HEK293 (cell line): ENCODE data around the gene ZNF469.

ENCODE experiments used
- CTCF ChIA-PET: fragments of 350-600 bp; formaldehyde crosslinking; extraction: SDS; loops from one replicate; lab custom pipeline; 2021; ENCODE audit warnings: antibody characterized with exemption; lab: Yijun Ruan, JAX
- POLR2A ChIA-PET: fragments of 300-600 bp; formaldehyde crosslinking; extraction: SDS; loops from one replicate; lab custom pipeline; 2020; ENCODE audit warnings: antibody characterized with exemption, inconsistent platforms; lab: Yijun Ruan, JAX
- H3K27ac ChIP-seq: fragments of 200-500 bp; sonication (Bioruptor generic); 2 replicates; pipeline ENCODE4 v1.5.1; 2014; ENCODE audit warnings: low read depth, low read length, control low read depth, inconsistent platforms; ENCODE audit errors: extremely low read depth
- H3K36me3 ChIP-seq, 2 experiments: fragments of 200-500 bp in 1 of 2; sonication (Bioruptor generic) in 1 of 2; 1 replicate in 1 of 2; 2 replicates in 1 of 2; pipeline ENCODE4 v1.5.1; 2014 to 2017; ENCODE audit warnings: inconsistent platforms in 2 of 2, low read length in 2 of 2; ENCODE audit not compliant: control insufficient read depth in 2 of 2, insufficient read depth in 1 of 2
- H3K4me1 ChIP-seq: fragments of 200-500 bp; sonication (Bioruptor generic); 2 replicates; pipeline ENCODE4 v1.5.1; 2014; ENCODE audit warnings: mild to moderate bottlenecking, low read length, inconsistent platforms; ENCODE audit not compliant: control insufficient read depth, insufficient read depth
- H3K4me3 ChIP-seq: 2 replicates; pipeline ENCODE4 v1.5.1; 2011; ENCODE audit warnings: low read depth, mild to moderate bottlenecking, control low read depth, low read length, moderate library complexity
- H3K9me3 ChIP-seq: fragments of 200-500 bp; sonication (Bioruptor generic); 2 replicates; pipeline ENCODE4 v1.5.1; 2014; ENCODE audit warnings: low read depth, low read length, inconsistent platforms; ENCODE audit not compliant: control insufficient read depth, insufficient read depth
- BCL11A ChIP-seq: fragments of 450-650 bp; formaldehyde crosslinking; IDR thresholded peaks from 2 replicates; pipeline ENCODE4 v1.5.1; 2016; ENCODE audit warnings: low read depth, missing biosample characterization, missing genetic modification characterization
- GLIS2 ChIP-seq: fragments of 450-650 bp; formaldehyde crosslinking; IDR thresholded peaks from 2 replicates; pipeline ENCODE4 v1.5.1; 2016; ENCODE audit warnings: missing biosample characterization, missing genetic modification characterization
- IKZF3 ChIP-seq: fragments of 450-650 bp; IDR thresholded peaks from 2 replicates; pipeline ENCODE4 v1.5.0; 2018; ENCODE audit warnings: missing biosample characterization, mild to moderate bottlenecking, missing genetic modification characterization, moderate library complexity
- KLF10 ChIP-seq: fragments of 450-650 bp; IDR thresholded peaks from 2 replicates; pipeline ENCODE4 v1.5.1; 2018; ENCODE audit warnings: missing biosample characterization, mild to moderate bottlenecking, missing genetic modification characterization
- KLF9 ChIP-seq: fragments of 450-650 bp; formaldehyde crosslinking; IDR thresholded peaks from 2 replicates; pipeline ENCODE4 v1.5.1; 2016; ENCODE audit warnings: missing biosample characterization, missing genetic modification characterization, low read depth
- MEIS1 ChIP-seq: sonication (generic); formaldehyde crosslinking; IDR thresholded peaks from 2 replicates; pipeline ENCODE4 v1.8.1; 2022; ENCODE audit warnings: missing genetic modification reagents, mild to moderate bottlenecking, borderline replicate concordance
- PRDM2 ChIP-seq: fragments of 450-650 bp; formaldehyde crosslinking; IDR thresholded peaks from 2 replicates; pipeline ENCODE4 v1.5.1; 2016; ENCODE audit warnings: missing biosample characterization, missing genetic modification characterization, borderline replicate concordance
- SCRT1 ChIP-seq: fragments of 450-650 bp; formaldehyde crosslinking; IDR thresholded peaks from 2 replicates; pipeline ENCODE4 v1.5.1; 2016; ENCODE audit warnings: missing biosample characterization, missing genetic modification characterization, borderline replicate concordance
- SETDB1 ChIP-seq: IDR thresholded peaks from one replicate; pipeline ENCODE4 v1.6.1; 2017; ENCODE audit warnings: mild to moderate bottlenecking, low read length, moderate library complexity, mixed read lengths; ENCODE audit not compliant: insufficient read length
- SP3 ChIP-seq: fragments of 450-650 bp; formaldehyde crosslinking; IDR thresholded peaks from 2 replicates; pipeline ENCODE4 v1.5.1; 2016; ENCODE audit warnings: missing biosample characterization, missing genetic modification characterization
- ZNF146 ChIP-seq: fragments of 450-650 bp; formaldehyde crosslinking; IDR thresholded peaks from 2 replicates; pipeline ENCODE4 v1.5.1; 2016; ENCODE audit warnings: missing biosample characterization, missing genetic modification characterization
- ZNF174 ChIP-seq: fragments of 450-650 bp; formaldehyde crosslinking; IDR thresholded peaks from 2 replicates; pipeline ENCODE4 v1.5.0; 2017; ENCODE audit warnings: missing biosample characterization, mild to moderate bottlenecking, missing genetic modification characterization
- ZNF302 ChIP-seq: fragments of 450-650 bp; formaldehyde crosslinking; IDR thresholded peaks from 2 replicates; pipeline ENCODE4 v1.5.1; 2016; ENCODE audit warnings: missing biosample characterization, missing genetic modification characterization, low read depth
- ZNF426 ChIP-seq: fragments of 450-650 bp; formaldehyde crosslinking; IDR thresholded peaks from 2 replicates; pipeline ENCODE4 v1.5.1; 2017; ENCODE audit warnings: missing biosample characterization, missing genetic modification characterization, mild to moderate bottlenecking, inconsistent platforms, moderate library complexity
- ZNF449 ChIP-seq: fragments of 450-650 bp; formaldehyde crosslinking; IDR thresholded peaks from 2 replicates; pipeline ENCODE4 v1.5.1; 2017; ENCODE audit warnings: missing biosample characterization, mild to moderate bottlenecking, missing genetic modification characterization, moderate library complexity
- ZNF513 ChIP-seq: fragments of 450-650 bp; IDR thresholded peaks from 2 replicates; pipeline ENCODE4 v1.5.1; 2018; ENCODE audit warnings: missing biosample characterization, missing genetic modification characterization
- ZNF692 ChIP-seq: fragments of 450-650 bp; formaldehyde crosslinking; IDR thresholded peaks from 2 replicates; pipeline ENCODE4 v1.5.1; 2016; ENCODE audit warnings: missing biosample characterization, missing genetic modification characterization

Gene ZNF469

GRCh38 chr16:88342491-88342890 is 40.3 kb upstream of the ZNF469 start (continued):
- TF ChIP-seq ZNF302 (tag by site-specific recombination) = no peak
- TF ChIP-seq SCRT1 (tag by site-specific recombination) = no peak
- TF ChIP-seq IKZF3 = no peak
- TF ChIP-seq KLF9 (tag by site-specific recombination) = no peak

GRCh38 chr16:88343271-88343791 is 39.4 kb upstream of the ZNF469 start:
- ChIA-PET CTCF (no interaction called here), POLR2A (interaction anchor here (0.6 kb wide), 1 partner anchor 94 kb away, joined by 5 read pairs; no protein-coding TSS in a partner anchor)
- Histone ChIP-seq H3K4me3 (no peak overlapping the region), H3K27ac (no peak overlapping the region), H3K36me3 (no peaks in the 10 kb centered on the region), H3K4me1 (no peaks in the 10 kb centered on the region), H3K9me3 (no peaks in the 10 kb centered on the region)
- TF ChIP-seq SETDB1 (peak; percentile 44), KLF10 (no peak)

GRCh38 chr16:88344411-88345030 is 38.2 kb upstream of the ZNF469 start:
- TF ChIP-seq ZNF426 (tag by site-specific recombination) (no peak), ZNF146 (tag by site-specific recombination) (no peak), ZNF692 (tag by site-specific recombination) (no peak), ZNF174 (no peak), PRDM2 (tag by site-specific recombination) (no peak), MEIS1 (CRISPR knock-in tag) (no peak), ZNF513 (no peak), BCL11A (no peak), GLIS2 (no peak), ZNF449 (tag by site-specific recombination) (no peak), SP3 (tag by site-specific recombination) (no peak)
- TF ChIP-seq, all 188 proteins: peak for 0
- no peaks in the 10 kb centered on the region for H3K36me3 ChIP-seq
- no peaks in the 10 kb centered on the region for H3K4me1 ChIP-seq
- ChIA-PET POLR2A (no interaction called here), CTCF (no interaction called here)
- H3K9me3 ChIP-seq = no peaks in the 10 kb centered on the region
- H3K4me3 ChIP-seq = no peak overlapping the region
- no peak overlapping the region for H3K27ac ChIP-seq
